GM21360 (cell line): ENCODE measurements around the gene GMDS.

ENCODE experiments used
- ATAC-seq: cut with Tn5 transposase; IDR thresholded peaks from one replicate; pipeline ENCODE4 v1.9.1; 2021; ENCODE audit warnings: mild to moderate bottlenecking, moderate library complexity; ENCODE audit not compliant: unreplicated experiment

Gene GMDS

DNA sequence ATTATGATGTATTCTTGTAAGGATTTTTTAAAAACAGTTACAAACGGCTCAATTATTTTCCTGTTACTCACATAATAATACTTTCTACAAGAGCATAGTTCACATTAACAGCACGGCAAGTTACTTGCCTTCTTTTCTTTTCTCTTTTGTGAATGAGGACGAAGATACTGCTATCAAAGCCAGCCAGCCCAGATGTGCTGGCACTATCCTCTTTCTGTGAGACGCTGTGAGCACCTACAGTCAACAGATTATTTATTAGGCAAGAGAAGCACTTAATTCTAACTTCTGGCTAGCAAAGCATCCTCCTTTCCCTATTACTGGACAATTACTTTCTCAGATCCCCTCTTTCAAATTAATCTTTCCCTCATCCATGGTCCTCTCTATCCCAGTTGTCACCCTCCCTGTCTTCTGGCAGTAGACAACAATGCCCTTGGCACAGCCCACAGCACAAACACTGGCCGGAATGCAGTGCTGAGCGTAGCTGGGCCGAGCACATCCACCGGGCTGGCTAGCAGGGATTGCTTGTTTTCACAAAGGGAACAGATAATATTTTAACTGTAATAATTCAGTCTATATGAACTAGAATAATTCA, 373.6 kb downstream of the GMDS start:
- no peak for ATAC-seq

DNA sequence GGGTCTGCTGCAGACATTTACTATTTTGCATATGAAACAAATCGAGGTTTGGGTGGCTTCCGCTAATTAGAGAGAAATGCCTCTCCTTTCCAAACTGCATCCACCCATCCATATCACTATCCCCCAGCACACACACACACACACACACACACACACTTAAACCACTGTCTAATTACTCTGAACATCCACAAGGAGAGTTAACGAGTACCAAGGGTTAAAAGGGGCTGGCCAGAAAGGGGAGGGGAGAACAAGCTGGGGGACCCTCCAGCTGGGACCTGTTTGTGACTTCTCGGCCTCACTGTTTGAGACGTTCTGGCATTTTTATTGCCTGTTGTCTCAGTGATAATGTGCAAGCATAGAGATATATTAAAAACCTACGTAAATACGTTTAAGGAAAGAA, 374.5 kb downstream of the GMDS start:
- ATAC-seq: no peak

DNA sequence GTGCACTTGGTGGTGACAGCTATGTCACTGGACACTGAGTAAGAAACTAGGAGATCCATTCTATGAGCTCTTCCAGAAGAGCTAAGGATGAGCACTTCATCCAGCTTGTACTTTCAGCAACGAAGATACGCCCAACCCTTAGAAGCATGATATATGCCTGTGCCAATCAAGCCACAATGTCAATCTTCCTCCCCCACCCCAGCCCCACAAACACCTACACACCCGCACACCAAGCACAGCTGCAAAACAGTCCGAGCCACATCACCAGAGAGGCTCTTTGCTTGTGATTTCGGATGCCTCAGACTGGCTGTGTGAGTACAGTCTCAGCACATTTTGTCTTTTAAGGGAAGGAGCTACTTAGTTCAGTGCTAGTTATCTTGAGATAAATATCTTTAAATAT, 375.2 kb downstream of the GMDS start:
- no peak for ATAC-seq

DNA sequence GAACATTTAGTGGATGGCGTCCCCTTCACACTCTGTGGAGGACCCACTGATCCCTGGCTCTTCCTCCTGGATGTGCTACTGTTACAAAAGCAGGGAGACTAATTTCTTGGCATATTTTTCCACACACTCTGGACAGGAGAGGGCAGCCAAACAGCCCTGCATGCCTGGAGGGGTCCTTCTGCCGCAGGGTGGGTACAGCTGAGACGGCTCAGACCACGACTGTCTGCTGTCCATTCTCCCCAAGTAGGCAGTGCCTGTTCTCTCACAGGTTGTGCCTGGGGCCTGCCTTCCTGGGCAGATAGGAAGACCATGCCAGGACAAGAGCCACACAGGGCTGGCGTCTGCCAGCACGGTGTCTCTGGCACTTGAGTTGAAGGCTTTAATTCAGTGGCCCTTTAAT, 375.6 kb downstream of the GMDS start:
- no peak for ATAC-seq

DNA sequence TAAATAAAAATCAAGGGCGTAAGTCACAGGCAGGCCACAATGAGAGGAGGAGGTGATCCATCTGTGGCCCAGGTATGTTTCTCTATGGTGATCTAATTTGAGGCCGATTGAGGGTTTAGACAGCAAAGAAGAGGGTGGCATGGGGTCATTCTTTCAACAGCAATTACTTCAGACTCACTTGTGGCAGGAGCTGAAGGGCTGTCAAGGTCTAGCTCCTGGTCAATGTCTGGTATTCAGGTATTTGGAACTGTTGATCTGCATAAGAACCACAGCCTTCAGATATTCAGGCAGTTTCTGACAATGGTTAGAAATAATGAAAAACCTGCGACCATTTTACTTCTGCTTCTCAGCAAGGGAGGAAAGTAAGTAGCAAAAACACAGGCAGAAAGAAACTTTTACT, 376.1 kb downstream of the GMDS start:
- no peak for ATAC-seq

DNA sequence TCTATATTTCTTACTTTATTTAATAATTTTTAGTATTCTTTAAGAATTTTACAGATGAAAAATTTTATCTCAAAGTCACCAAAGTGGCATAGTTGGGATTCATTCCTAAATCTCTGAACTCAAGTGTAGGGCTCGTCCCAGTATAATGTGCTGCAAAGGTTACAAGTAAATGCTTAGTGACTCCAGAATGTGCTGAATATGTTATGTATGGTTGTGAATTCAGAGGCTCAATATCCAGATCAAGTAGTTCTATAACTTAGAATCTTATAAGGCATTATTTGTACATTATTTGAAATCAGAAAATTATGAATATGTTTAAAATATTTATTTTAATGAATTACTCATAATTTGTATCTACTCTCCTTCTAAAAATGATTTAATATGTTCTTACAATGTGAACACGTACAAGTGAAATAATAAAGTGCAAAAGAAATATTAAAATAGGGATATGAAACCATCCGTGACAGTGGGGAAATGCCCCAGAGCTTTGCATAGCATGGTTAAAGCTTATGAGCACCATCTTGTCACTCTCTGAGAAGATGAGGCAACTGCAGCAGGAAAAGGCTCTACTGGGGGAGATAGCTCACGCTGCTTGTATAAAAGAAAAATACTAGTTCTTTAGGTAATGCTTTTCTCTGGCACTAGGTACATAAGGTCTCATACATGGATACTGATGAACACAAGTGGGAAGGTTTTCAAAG, 376.7 kb downstream of the GMDS start:
- no peak for ATAC-seq

DNA sequence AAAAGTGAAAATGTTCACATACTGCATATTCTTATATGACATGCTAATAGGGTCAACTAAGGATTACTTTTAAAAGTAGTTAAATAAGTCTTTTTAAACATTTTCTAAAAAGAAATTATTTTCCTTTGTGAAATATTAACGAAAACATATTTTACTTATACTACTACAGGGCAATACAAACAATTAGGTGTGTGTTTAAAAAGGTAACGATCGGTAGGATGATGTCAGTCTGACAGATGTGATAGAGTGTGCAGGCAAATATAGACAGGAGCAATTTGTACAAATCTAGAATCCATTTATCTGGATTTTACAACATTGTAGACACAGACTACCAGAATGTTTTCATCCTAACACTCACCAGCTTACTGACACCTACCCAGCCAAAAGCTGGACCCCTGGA, 378.2 kb downstream of the GMDS start:
- ATAC-seq: no peak

DNA sequence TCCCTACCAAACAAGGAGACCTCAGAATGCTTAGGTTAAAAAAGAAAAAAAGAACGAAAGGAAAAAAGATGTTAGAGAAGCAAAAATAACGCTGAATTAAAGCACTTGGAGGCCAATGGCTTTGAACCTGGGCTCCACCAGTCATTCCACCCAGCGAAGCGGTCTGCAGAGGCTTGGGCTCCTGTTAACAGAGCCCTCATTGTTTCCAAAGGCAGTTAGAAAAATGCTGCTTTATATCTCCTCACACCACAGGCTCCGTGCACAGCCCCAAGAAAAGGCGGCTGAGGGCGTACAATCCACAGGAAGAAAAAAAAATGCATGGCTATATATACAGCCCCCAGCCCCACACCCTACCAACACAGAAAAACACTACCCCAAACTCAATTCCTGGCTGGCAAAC, 379.8 kb downstream of the GMDS start:
- no peak for ATAC-seq

DNA sequence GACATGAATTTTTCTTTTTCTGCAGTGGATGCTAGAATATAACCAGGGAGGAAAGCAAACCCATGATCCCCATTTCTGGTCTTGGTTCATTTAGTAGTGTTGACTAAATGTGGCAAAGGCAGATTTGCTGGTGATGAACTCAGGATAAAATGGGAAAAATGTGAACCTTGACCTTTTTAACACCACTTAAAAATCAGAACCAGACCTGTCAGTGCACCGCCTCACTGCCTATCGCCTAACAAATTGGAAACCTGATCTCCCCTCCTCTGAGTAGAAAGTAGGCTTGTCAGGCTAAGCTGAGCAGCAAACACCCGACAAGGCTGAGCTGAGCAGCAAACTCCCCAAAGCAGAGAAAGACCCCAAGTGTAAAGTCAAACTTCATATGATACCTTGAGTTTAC, 380.9 kb downstream of the GMDS start:
- ATAC-seq: no peak

DNA sequence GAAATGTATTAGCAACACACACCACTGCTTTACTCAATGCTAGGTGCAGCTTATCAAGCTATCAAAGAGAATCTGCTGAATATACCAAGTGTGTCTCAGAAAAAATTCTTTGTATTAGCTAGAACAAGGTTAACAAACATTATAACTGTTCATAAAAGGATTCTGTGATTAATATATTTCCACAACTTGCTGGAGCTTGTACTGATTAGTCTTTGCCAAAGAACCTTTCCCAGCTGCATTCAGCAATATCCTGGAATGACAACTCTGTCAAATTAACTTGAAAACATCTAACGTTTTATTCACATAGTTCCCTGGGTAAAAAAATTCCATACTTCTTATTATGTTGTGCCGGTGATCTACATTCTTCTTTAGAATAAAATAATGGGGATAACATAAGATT, 383.0 kb downstream of the GMDS start:
- no peak for ATAC-seq

DNA sequence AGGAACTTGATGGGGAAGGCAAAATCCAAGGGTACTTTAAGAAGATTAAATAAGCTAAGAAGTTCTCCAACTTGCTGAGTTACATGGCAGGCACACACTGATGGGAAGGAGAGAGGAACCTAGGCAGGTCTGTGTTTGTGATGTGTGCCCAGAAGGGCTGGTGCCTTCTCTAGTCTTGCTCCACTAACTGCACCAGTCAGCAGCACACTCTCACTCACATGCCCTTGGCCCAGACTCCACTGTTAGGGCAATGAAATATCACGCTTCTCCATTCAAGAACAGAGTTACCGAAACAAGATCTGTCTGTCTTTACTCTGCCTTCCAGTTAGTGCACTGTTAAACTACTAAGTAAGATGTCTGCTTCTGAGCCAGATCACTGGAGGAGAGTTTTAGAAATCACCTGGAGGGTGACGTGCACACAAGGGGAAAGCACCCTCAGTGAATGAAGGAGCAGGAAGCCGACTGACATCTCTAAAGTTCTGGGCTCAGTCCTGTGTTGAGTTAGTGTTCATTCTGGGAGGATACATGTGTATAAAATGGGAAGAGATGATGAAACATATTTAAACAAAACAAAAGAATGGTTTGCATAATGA, 384.6 kb downstream of the GMDS start:
- ATAC-seq: peak; percentile 53

DNA sequence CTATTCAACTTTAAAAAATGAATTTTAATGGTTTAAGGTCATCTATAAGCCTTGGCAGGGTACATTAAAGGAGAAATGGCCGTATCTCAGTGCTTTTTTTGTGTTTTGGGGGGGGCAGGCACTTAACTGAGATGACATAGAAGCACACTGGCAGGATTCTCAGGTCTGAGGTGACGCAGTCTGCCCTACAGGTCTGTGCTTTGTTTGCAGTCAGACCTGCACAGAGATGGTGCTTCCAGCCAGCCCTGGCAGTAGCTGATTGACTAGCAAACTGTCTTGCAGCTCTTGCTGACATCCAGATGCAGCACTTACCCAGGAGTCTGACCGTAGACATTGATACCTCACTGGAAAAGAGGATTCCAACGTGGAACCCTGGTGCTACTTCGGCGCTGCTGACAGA, 386.5 kb downstream of the GMDS start:
- ATAC-seq: no peak

DNA sequence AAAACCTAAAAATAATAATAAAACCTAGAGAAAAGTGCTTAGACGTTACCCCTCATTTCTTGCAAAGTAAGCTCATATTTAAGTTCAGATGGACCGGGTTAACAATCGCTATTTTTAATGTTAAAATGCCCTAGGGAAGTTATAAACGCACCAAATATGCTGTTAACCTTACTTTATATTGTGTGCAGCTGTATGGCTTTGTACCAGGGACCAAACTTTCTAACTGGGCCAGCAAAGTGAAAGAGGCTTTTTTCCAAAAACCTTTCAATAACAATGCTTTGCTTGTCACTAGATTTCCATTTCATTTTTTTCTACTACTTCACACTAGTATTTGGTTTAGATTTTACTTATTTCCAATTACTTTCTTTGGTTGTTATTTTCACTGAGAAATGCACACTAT, 387.2 kb downstream of the GMDS start:
- no peak for ATAC-seq

DNA sequence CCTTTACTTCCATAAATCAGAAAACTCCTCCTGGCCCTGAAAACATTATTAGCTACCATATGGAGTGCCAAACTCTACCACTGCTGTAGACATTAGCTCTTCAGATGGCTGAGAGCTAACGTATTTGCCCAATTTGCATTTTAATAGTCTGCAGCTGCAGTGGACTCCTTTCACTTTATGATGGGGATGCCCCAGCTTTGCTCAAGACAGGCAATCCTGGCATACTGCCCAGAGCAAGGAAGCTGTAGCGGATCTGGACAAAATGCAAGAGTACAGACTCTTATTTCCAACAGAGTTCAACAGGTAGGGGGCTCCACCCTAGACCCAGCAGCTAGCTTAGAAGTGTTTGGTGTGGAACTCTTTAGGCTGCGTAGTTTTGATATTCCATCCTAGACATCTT, 389.0 kb downstream of the GMDS start:
- peak; percentile 87 for ATAC-seq

DNA sequence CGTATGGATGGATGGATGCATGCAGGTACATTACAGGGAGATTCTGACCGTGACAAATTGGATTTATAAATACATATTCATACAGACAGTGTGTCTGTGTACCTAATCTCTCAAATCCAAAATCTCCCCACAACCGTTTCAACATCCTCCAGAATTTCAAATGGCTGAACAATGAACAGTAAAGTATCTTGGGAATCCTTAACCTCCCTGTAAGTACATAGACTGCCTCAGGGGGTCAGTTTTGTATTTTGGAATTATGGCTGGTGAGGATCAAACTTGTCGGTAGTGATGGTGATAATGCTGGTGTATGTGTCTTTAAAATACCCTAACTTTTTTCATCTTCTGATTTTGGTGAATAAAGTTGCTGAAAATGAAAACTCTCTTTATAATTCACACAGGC, 389.5 kb downstream of the GMDS start:
- no peak for ATAC-seq

DNA sequence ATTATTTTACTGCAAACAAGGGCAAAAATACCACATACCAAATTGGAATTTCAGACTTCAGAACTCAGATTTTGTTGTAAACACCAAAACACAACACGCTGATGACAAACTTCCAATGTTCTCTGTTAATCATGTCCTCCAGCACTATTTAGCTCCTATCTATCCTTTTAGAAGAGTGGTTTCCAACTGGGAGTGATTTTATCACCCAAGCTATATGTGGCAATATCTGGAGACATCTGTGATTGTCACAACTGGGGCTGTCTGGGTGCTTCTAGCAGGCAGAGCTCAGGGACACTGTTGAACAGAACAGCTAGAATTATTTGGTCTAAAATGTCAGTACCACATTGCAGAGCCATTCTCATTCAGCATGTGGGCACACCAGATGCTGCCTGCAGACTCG, 391.1 kb downstream of the GMDS start:
- ATAC-seq: no peak

DNA sequence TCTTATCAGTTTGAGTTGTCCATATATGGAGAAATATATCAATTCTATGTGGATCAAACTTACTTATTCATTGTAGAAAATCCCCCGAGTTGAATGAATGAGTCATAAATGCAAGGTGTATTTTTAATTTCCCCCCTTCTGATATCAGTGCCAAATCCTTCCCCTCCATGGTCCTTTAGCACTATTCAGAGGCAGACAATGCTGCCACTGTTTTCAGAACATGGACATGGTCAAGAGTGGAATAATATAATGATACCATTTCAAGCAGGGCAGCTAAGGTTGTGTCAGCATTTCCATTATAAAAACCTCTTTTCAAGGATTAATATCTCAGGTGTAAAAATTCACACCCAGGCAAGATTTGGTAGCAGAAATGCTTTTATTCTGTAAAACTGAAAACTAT, 391.6 kb downstream of the GMDS start:
- no peak for ATAC-seq

DNA sequence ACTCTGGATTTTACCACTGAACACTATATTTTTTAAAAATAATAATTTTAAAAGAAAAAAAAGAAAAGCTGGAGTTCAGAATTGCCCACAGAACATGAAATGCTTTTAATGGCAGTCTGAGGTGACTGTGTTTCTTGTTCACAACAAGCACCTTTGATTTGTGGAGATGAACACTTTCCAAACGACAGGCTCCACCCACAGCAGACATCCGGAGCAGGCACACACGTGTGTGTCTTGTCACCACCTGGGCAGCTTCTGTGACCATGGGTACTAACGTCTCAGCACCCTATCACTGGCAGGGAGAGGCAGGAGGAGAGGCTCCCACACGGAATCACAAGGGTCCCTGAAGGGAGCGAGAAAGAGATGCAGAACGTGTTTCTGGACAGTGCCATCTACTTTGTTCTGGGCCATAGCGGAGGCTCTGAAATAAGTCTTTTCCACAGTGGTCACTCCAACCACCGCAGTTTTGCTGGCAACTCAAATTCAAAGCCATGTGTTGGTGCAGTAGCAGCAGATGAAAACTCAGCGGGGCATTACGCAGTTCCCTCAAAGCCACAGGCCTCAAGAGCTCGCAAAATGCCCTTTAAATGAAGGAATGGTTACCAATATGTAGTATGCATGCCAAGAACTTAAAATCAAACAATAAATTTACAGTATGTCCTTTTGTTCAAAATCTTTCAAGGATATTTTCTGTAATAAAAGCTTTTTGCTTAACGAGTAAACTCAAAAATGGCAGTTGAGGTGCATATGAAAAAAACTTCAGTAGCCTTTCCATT, 393.5 kb downstream of the GMDS start:
- ATAC-seq: no peak

DNA sequence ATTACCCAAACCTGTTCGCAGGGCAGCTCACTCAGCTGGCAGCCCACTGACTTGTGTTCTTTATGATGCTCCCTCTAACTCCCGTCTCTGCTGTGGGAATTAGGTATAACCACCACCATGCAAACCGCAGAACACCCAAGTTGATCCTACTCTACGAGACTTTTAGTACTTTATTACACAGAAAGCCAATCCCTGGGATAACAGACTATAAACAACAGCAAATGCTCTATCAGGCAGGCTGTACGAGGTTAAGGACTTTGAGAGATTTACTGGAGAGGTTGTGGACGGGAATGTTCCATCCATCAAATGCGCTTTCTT, 394.6 kb downstream of the GMDS start:
- ATAC-seq: no peak

DNA sequence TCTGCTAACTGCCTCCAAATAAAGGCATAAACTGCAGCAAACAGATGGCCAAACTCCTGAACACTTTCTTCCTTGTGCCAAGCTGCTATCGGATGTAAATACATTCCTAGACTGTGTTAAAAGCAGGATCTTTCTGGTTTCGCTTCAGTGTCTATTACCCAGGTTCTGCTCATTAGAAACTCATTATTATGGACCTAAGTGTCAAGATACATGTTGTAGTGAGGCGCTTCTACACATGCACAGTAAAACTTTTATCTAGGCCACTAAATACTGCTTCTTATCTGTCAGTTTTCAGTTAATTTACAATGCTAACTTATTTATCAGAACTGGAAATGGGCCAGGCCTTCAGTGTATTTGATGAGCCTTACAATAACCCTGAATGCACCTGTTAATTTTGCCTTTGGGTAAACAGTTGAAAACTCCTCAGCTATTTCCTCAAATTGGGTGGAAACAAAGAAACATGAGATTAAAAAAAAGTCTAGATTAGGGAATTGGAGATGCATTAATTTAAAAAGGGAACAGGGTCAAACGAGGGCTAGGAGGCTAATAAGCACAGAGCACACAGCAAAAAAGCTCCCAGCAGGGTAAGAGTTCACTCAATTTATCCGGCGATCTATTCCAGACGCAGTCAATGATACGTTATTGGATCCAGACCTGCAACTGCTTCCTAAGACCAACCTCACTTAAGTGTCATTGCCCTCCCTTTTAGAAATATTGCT, 395.1 kb downstream of the GMDS start:
- ATAC-seq: no peak

DNA sequence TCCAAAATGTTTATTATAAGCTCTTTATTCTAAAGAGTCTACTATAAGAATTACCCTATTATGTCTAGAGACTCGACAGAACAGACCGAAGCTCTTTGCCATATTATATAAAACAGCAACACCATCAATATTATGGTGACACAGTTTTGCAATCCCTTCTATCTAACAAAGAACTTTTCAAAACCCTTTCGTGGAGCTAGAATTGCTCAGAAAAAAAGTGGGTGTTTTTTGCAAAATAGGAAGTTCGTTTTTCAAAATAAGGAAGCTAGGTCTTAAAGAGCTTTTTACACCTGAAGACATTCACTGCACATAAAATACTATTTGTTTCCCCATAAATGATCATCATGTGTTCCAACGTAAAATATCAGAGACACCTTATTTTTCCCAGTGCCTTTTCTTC, 395.7 kb downstream of the GMDS start:
- ATAC-seq: no peak
